Measurements from ENCODE around the gene MNT.

MNT gene

DNA sequence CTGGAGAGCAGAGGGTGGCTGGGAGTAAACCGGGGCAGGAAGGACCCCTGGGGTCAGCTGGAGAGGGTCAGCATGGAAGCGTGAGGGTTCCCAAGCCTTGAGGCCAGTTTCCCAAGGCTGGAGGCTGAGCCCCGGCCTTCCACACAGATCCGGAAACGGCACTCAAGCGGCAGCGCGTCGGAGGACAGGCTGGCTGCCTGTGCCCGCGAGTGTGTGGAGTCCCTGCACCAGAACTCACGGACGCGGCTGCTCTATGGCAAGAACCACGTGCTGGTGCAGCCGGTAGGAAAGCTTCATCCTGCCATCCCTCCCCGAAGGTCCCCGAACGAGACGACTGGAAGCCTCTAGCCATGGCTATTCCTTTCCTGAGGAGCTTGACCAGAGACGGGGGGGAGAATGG lies 37.5 kb downstream of the MNT start:
- Mint-ChIP-seq H3K9me3 (no peaks in the 10 kb centered on the region), H3K27ac (no peak overlapping the region), H3K4me3 (no peak overlapping the region), H3K27me3 (no peaks in the 10 kb centered on the region), H3K36me3 (ENCODE audit: low read depth) (peaks cover 96% of the 10 kb centered on the region), H3K4me1 (ENCODE audit: low read depth) (no peaks in the 10 kb centered on the region)
- intact Hi-C loops (cut with micrococcal nuclease), result no loop called here

DNA sequence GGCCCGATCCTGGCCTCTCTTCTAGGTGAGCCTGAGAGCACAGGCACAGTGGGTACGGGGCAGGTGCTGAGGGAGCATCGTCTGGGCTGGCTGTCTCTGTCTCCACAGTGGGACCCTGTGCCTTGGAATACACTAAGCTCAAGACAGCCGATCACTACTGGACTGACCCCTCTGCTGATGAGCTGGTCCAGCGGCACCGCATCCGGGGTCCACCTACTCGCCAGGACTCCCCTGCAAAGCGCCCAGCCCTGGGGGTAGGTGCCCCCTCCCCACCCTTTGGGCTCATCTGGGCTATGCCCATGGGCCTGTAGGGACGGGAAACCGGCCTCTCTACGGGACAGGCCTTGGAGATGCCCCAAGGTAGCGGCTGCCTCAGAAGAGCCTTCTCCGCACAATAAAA lies 38.0 kb downstream of the MNT start:
- Mint-ChIP-seq H3K9me3 (no peaks in the 10 kb centered on the region), H3K4me3 (no peak overlapping the region), H3K4me1 (ENCODE audit: low read depth) (no peaks in the 10 kb centered on the region), H3K27ac (no peak overlapping the region), H3K27me3 (no peaks in the 10 kb centered on the region), H3K36me3 (ENCODE audit: low read depth) (peaks cover 93% of the 10 kb centered on the region)
- intact Hi-C loops (cut with micrococcal nuclease), result no loop called here

DNA sequence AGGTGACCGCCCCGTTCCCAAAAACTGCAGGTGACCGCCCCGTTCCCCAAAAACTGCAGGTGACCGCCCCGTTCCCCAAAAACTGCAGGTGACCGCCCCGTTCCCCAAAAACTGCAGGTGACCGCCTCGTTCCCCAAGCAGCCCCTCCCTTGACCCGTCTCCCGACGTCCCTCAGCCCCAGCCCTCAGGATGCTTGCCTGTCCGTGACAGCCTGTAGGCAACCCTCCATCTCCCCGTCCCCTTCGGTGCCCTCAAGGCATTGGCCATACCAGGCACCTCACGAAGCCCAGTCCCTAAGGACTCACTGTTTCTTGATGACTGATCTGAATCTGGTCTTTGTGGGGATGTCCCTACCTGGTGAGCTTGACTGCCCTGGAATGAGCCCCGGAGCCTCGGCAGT lies 38.4 kb downstream of the MNT start:
- no peaks in the 10 kb centered on the region for H3K27me3 Mint-ChIP-seq
- peaks cover 93% of the 10 kb centered on the region for H3K36me3 Mint-ChIP-seq (ENCODE audit: low read depth)
- intact Hi-C loops (cut with micrococcal nuclease), result no loop called here
- H3K4me3 Mint-ChIP-seq, result no peak overlapping the region
- H3K27ac Mint-ChIP-seq, result no peak overlapping the region
- H3K9me3 Mint-ChIP-seq, result no peaks in the 10 kb centered on the region
- no peaks in the 10 kb centered on the region for H3K4me1 Mint-ChIP-seq (ENCODE audit: low read depth)

DNA sequence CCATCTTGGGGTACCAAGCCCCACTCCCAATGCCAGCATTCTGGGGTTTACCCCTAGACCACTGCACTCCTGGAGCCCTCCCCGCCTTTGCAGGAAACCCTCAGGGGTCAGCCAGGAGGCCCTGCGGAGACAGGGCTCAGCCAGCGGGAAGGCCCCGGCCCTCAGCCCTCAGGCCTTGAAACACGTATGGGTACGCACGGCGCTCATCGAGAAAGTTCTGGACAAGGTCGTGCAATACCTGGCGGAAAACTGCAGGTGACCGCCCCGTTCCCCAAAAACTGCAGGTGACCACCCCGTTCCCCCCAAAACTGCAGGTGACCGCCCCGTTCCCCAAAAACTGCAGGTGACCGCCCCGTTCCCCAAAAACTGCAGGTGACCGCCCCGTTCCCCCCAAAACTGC lies 38.8 kb downstream of the MNT start:
- Mint-ChIP-seq H3K27me3 (no peaks in the 10 kb centered on the region), H3K27ac (no peak overlapping the region), H3K9me3 (no peaks in the 10 kb centered on the region), H3K4me3 (no peak overlapping the region), H3K4me1 (ENCODE audit: low read depth) (no peaks in the 10 kb centered on the region), H3K36me3 (ENCODE audit: low read depth) (peaks cover 90% of the 10 kb centered on the region)
- intact Hi-C loops (cut with micrococcal nuclease), result no loop called here

DNA sequence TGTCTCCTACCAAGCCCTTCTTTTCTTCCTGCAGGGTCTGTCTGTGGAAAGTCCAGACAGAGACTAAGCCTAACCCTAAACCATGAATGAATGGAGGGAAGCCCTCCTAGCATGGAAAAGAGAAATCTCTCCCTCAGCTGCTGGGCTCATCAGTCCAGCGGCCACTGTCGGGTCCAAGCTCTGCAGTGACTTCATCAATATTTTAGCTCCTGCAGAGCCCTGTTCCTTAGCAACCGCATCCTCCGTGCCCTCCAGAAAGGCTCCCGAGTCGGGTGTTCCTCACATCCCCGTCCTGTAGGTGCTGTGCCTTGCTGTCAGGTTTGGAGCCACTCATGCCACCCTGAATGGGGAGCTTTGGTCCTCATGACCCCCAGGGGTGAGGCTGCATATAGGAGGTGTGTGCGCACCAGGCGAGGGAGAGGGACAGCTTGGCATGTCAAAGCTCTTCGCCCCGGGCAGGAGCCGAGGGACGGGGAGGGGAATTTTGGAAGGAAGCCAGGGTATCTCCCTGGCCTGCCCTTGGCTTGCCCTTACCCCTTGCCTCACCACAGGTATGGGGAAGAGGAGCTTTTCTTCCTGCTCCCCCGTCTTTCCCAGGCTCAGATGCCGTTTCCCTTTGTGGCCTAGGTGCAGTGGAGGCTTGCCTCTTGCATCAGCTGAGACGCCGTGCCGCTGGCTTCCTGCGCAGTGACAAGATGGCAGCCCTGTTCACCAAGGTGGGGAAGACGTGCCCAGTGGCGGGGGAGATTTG lies 39.7 kb downstream of the MNT start:
- no peaks in the 10 kb centered on the region for H3K4me1 Mint-ChIP-seq (ENCODE audit: low read depth)
- peaks cover 81% of the 10 kb centered on the region for H3K36me3 Mint-ChIP-seq (ENCODE audit: low read depth)
- H3K27ac Mint-ChIP-seq, result no peak overlapping the region
- no peaks in the 10 kb centered on the region for H3K27me3 Mint-ChIP-seq
- H3K4me3 Mint-ChIP-seq, result no peak overlapping the region
- intact Hi-C loops (cut with micrococcal nuclease), result no loop called here
- H3K9me3 Mint-ChIP-seq, result no peaks in the 10 kb centered on the region

DNA sequence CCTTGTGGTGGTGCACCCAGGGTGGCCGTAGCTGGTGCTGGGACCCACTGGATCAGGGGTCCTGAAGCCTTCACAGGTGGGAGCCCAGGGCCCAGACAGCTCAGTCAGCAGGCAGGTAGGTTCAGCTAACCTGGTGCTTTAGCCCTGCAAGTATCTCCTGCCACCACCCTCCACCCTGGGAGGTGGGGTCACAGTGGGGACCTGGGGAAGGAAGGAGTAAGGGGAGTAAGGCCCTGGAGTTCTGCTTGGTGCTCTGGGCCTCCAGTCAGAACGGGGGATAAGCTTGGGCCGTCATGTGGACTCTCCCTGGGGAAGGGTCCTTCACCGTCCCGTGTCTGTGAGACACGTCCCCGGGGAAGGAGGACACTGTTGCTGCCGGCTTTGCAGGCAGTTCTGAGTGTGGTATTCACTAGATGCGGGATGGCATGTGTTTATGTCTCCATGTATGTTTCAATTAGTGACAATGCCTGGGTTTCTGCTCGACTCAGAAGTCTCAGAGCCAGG lies 42.9 kb downstream of the MNT start:
- Mint-ChIP-seq H3K4me1 (ENCODE audit: low read depth) (no peaks in the 10 kb centered on the region), H3K9me3 (no peaks in the 10 kb centered on the region), H3K4me3 (no peak overlapping the region), H3K27me3 (no peaks in the 10 kb centered on the region), H3K36me3 (ENCODE audit: low read depth) (peaks cover 49% of the 10 kb centered on the region), H3K27ac (no peak overlapping the region)
- intact Hi-C loops (cut with micrococcal nuclease), result no loop called here

DNA sequence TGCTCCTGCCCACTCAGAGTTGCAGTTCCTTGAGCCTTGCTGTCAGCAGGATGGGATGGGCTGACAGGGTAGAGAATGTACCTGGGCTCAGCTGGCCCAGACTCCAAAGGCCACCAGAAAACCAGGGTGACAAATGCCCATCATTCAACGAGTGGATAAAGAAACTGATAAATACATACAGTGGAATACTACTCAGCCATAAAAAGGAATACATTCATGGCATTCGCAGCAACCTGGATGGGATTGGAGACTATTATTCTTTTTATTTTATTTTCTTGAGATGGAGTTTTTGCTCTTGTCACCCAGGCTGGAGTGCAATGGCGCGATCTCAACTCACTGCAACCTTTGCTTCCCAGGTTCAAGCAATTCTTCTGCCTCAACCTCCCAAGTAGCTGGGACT lies 43.6 kb downstream of the MNT start:
- Mint-ChIP-seq H3K27me3 (no peaks in the 10 kb centered on the region), H3K4me3 (no peak overlapping the region), H3K4me1 (ENCODE audit: low read depth) (no peaks in the 10 kb centered on the region), H3K27ac (no peak overlapping the region), H3K36me3 (ENCODE audit: low read depth) (peaks cover 45% of the 10 kb centered on the region), H3K9me3 (no peaks in the 10 kb centered on the region)
- intact Hi-C loops (cut with micrococcal nuclease), result no loop called here

DNA sequence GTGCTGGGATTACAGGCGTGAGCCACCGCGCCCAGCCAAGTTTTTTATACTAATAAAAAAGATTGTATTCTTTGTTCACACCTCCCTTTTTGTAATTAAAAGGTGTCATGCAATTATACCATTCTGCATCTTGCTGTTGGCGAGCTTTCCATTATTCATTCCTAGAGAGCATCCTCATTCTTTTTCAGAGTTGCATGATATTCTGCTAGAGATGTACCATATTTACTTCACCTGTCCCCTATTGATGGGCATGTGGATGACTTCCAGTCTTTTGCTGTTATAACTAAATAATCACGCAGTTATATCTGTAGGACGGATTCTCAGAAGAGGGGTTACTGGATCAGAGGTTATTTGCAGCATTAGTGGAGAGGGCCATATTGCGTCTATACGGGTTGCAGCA lies 46.5 kb downstream of the MNT start:
- H3K9me3 Mint-ChIP-seq, result no peaks in the 10 kb centered on the region
- intact Hi-C loops (cut with micrococcal nuclease), result no loop called here
- H3K27me3 Mint-ChIP-seq, result no peaks in the 10 kb centered on the region
- H3K36me3 Mint-ChIP-seq (ENCODE audit: low read depth), result peaks cover 35% of the 10 kb centered on the region
- H3K4me3 Mint-ChIP-seq, result no peak overlapping the region
- H3K27ac Mint-ChIP-seq, result no peak overlapping the region
- H3K4me1 Mint-ChIP-seq (ENCODE audit: low read depth), result no peaks in the 10 kb centered on the region

DNA sequence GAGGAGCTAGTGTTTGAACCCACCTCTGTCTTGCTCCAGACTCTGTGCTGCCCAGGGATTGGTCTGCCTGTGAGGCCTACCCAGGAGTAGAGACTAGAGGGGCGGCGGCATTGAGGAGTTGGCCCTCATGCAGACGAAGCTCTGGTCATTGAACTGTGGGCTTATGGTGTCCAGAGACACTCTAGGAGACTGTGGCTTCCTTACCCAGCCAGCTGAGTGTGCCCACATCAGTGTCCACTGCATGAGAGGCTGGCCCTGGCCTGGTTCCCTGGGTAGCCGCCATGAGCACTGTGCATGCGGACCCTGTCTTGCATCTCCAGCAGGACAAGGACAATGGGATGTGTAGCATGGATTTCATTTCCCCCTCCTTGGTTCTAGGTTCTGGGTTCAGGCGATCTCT lies 49.6 kb downstream of the MNT start:
- Mint-ChIP-seq H3K9me3 (no peaks in the 10 kb centered on the region), H3K4me3 (no peak overlapping the region), H3K4me1 (ENCODE audit: low read depth) (no peaks in the 10 kb centered on the region), H3K27ac (no peak overlapping the region), H3K27me3 (no peaks in the 10 kb centered on the region), H3K36me3 (ENCODE audit: low read depth) (peaks cover 30% of the 10 kb centered on the region)
- intact Hi-C loops (cut with micrococcal nuclease), result no loop called here

DNA sequence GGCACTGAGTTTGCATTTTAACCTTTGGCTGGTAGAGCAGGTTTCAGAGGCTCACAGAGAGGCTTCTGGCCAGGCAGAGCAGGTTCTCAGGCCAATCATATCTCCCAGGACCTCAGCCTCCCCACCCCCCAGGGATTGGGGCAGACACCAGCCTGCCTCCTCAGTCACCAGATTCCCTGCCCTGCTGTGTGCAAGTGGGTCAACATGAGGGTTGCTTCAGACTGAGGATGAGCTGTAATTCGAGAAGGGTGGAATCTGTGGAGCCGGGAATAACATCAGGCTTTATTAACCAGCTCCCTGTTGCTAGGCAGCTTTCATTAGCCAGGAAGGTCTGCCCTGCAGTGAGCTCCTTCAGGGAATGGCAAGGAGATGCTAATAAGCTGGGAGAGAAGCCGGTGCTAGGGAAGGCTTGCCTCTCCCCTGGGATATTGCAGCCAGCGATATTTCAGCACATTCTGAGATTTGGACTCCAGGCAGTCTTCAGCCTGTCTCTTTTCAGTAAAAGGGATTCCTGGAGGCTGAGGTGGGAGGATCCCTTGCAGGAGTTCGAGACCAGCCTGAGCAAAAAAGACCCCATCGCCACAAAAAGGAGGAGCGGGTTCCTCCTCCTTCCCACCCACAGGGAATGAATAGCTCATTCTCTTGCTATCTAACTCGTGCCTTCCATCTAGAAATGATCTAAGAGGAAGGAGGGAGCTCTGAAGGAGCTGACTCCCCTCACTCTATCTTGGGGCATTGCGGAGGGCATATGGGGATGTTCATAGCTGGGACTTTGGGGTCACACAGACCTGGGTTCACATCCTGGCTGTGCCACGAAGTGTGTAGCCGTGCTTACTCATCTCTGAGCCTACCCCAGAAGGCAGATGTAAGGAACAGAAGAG lies 52.8 kb downstream of the MNT start:
- intact Hi-C loops (cut with micrococcal nuclease), result no loop called here
- H3K27me3 Mint-ChIP-seq, result no peaks in the 10 kb centered on the region
- no peak overlapping the region for H3K4me3 Mint-ChIP-seq
- H3K36me3 Mint-ChIP-seq (ENCODE audit: low read depth), result peaks cover 63% of the 10 kb centered on the region
- H3K9me3 Mint-ChIP-seq, result no peaks in the 10 kb centered on the region
- no peaks in the 10 kb centered on the region for H3K4me1 Mint-ChIP-seq (ENCODE audit: low read depth)
- H3K27ac Mint-ChIP-seq, result no peak overlapping the region

DNA sequence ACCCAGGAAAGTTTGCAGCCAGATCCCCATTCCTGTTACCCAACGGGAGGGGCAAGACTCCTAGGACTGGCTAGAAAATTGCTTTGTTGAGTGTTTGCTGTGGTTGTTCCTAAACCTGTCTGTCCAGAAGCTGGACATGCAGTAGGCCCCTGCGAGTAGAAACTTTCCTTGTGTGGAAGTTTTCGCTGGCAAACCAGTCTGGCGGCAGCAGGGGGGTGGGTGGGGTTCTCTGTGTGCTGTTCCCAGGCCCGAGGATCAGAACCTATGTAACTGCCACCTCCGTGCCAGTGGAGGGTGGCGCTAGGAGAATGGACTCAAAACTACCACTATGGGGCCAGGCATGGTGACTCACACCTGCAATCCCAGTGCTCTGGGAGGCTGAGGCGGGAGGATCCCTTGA lies 54.4 kb downstream of the MNT start:
- Mint-ChIP-seq H3K9me3 (no peaks in the 10 kb centered on the region), H3K4me3 (no peak overlapping the region), H3K27me3 (no peaks in the 10 kb centered on the region), H3K27ac (no peak overlapping the region), H3K4me1 (ENCODE audit: low read depth) (no peaks in the 10 kb centered on the region), H3K36me3 (ENCODE audit: low read depth) (peaks cover 69% of the 10 kb centered on the region)
- intact Hi-C loops (cut with micrococcal nuclease), result no loop called here

DNA sequence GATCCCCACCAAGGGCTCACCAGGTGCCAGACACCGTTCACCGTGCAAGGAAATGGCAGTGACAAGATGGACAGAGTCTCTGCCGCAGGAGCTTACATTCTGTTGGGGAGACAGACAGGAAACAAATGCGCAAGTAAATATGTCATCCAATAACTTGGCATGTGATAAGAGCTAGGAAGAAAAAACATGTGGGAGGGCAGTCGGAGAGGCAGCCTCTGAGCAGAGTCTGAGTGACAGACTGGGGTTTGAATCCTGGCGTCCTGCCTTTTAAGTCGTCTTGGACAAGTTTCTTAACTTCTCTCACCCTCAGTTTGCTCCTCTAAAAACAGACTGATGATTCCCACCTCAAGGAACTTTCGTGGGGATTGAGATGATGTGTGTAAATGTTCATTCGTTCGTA lies 56.3 kb downstream of the MNT start:
- Mint-ChIP-seq H3K27me3 (no peaks in the 10 kb centered on the region), H3K27ac (no peak overlapping the region), H3K9me3 (no peaks in the 10 kb centered on the region), H3K4me3 (no peak overlapping the region), H3K36me3 (ENCODE audit: low read depth) (peaks cover 63% of the 10 kb centered on the region), H3K4me1 (ENCODE audit: low read depth) (no peaks in the 10 kb centered on the region)
- intact Hi-C loops (cut with micrococcal nuclease), result no loop called here

DNA sequence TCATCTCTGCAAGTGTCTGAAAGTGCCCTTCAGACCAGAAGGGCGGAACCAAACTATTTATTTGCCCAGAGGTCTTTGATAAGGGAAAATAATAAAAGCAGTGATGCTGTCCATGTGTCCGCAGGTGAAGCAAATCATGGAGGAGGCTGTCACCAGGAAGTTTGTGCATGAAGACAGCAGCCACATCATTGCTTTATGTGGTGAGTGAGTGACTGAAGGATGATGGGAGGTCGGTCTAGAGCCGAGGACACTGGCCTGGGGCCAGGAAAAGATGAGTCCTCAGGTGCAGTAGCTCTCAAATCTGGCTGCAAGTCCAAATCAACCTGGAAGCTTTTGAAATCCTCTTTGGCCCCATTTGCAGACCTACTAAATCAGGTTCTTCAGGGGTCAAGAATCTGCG lies 57.4 kb downstream of the MNT start:
- H3K27ac Mint-ChIP-seq, result no peak overlapping the region
- H3K27me3 Mint-ChIP-seq, result no peaks in the 10 kb centered on the region
- H3K4me1 Mint-ChIP-seq (ENCODE audit: low read depth), result peaks cover 2% of the 10 kb centered on the region
- intact Hi-C loops (cut with micrococcal nuclease), result no loop called here
- H3K4me3 Mint-ChIP-seq, result no peak overlapping the region
- H3K9me3 Mint-ChIP-seq, result no peaks in the 10 kb centered on the region
- H3K36me3 Mint-ChIP-seq (ENCODE audit: low read depth), result peaks cover 60% of the 10 kb centered on the region

DNA sequence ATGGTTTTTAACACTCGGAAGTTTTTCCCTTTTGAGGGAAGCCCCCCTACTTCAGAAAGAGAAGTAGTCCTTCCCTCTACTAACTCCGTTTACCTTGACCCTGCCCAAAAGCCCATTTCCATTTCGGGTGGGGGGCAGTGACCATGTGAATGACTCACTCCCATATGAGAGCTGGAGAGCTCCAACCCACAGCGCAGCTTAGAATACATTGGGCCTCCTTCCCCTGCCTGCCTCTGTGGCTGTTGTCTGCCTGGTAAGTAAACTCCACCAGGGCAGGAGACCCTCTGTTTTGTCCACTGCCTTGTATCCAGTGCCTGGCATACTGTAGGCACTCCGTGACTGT lies 62.6 kb downstream of the MNT start:
- peak overlapping the region; percentile 26 for H3K27ac Mint-ChIP-seq

More for the DNA sequence above, 62.6 kb downstream of the MNT start:
- Mint-ChIP-seq H3K9me3 (no peaks in the 10 kb centered on the region), H3K4me3 (peak overlapping the region; percentile 62), H3K36me3 (ENCODE audit: low read depth) (peaks cover 23% of the 10 kb centered on the region), H3K4me1 (ENCODE audit: low read depth) (peaks cover 27% of the 10 kb centered on the region), H3K27me3 (no peaks in the 10 kb centered on the region)
- intact Hi-C loops (cut with micrococcal nuclease), result no loop called here

Data from dendritic cell treated with granulocyte-macrophage colony-stimulating factor and Interleukin-4, amounts not matched to agents 40 ng/mL and 50 ng/mL, for 4 days (primary cell).